D721Med (cell line): Measurements from ENCODE around the gene NINJ2.

Source experiments
- DNase-seq: peaks from one replicate; pipeline ENCODE4 v3.0.0; 2011; ENCODE audit warnings: low spot score; ENCODE audit not compliant: insufficient read length
- FAIRE-seq: peaks from 2 replicates; lab custom pipeline; 2011; peaks lifted over from hg19 to GRCh38; lab: Jason Lieb, UNC
- TF ChIP-seq, protein P1 (sequence below): IDR thresholded peaks from 2 replicates; pipeline ENCODE4 v1.5.1; 2012; ENCODE audit warnings: mild to moderate bottlenecking, control low read depth; ENCODE audit not compliant: insufficient read depth; ENCODE audit errors: missing control alignments

NINJ2 gene

DNA sequence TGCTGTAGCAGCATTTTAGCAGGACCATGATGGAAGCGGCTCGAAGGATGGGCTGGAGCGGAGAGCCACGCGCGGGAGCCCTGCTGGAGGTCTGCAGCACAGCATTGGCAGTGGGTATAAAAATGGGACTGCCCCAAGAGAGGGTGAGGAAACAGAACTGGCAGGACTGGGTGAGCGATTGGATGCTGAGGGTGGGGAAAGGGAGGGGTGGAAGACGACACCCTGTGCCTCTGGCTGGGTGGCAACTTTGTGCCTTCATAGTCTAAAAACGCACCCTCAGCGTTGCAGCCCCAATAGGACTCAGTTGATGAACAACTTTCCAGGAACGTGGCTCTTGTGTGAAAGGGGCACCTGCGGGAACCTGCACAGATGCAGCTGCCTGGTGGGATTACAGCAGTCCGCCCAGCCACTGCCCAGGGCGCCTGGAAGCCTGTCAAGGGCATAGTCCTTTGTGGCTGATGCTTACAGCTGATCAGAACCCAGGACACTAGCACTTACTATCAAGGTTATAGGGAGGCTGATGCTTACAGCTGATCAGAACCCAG is 73.0 kb downstream of the NINJ2 start:
- FAIRE-seq = no peak
- no peak for DNase-seq
- TF ChIP-seq, protein P1, sequence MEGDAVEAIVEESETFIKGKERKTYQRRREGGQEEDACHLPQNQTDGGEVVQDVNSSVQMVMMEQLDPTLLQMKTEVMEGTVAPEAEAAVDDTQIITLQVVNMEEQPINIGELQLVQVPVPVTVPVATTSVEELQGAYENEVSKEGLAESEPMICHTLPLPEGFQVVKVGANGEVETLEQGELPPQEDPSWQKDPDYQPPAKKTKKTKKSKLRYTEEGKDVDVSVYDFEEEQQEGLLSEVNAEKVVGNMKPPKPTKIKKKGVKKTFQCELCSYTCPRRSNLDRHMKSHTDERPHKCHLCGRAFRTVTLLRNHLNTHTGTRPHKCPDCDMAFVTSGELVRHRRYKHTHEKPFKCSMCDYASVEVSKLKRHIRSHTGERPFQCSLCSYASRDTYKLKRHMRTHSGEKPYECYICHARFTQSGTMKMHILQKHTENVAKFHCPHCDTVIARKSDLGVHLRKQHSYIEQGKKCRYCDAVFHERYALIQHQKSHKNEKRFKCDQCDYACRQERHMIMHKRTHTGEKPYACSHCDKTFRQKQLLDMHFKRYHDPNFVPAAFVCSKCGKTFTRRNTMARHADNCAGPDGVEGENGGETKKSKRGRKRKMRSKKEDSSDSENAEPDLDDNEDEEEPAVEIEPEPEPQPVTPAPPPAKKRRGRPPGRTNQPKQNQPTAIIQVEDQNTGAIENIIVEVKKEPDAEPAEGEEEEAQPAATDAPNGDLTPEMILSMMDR = no peak

DNA sequence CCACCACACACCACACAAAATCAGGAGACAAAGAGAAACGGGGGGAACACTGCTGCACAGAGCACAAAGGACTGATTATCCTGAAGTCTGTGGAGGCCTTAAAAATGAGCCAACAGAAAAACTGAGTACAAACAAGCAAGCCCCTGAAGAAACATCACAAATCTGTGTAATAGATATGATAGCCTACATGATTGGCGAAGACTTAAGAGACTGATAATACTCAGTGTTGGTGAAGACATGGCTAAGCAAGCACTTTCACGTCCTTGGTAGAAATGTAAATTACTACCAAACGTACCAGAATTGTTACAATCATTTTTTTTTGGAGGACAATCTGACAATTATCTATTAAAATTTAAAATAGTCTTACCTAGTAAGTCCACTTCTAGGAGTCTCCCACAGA is 74.6 kb downstream of the NINJ2 start:
- FAIRE-seq = no peak
- DNase-seq = no peak
- TF ChIP-seq, protein P1 = no peak

DNA sequence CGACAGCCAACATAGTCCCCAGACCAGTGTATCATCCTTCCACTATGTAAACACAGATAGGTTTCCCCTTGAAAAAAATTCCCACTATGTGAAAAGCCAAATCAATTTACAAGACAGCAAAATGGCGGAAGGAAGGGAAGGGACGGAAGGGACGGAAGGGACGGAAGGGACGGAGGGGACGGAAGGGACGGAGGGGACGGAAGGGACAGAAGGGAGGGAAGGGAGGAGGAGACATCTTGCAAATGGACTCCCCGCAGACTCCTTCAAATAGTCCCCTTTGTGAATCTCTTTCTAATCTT is 75.3 kb downstream of the NINJ2 start:
- FAIRE-seq = no peak
- no peak for DNase-seq
- TF ChIP-seq, protein P1 = no peak

DNA sequence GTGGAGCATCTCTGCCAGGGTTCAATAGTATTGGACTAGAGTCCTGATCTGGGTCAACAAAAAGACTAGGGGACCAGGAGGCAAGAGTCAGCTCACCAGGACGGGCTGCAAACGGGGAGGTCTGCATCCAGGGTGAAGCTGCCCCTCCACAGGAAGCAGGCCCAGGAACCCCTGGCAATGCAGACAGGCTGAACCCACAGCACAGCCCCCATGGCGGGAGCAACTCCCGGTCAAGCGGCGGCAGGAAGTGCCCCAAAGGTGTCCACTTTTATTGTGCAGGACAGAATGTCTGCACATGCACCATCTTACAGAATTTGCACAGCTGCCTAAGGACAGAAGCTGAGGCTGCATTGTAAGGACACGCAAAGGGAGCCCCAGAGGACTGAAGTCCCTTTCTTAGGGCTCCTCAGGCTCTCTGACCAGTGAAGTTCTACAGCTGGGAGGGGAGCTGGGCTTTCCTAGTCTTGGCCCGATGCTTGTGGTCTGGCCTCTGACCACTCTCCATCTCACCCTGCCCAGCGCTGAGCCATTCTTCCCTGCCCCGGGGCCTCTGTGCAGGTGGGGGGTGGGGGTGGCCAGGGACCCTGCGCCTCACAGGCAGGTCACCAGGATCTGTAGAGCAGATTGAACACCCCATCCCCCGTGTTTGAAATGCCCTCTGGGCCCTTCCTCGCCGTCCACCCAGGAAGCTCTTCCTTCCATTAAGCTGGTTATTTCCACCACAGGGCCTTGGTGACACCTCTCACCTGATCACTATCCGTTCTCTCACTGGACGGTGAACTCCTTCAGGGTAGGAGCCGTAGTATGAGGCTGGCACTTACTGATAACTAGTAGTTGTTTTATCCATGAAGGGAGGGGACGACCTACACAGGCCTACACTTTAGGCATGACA is 75.9 kb downstream of the NINJ2 start:
- TF ChIP-seq, protein P1 = no peak
- DNase-seq = no peak
- FAIRE-seq = no peak

DNA sequence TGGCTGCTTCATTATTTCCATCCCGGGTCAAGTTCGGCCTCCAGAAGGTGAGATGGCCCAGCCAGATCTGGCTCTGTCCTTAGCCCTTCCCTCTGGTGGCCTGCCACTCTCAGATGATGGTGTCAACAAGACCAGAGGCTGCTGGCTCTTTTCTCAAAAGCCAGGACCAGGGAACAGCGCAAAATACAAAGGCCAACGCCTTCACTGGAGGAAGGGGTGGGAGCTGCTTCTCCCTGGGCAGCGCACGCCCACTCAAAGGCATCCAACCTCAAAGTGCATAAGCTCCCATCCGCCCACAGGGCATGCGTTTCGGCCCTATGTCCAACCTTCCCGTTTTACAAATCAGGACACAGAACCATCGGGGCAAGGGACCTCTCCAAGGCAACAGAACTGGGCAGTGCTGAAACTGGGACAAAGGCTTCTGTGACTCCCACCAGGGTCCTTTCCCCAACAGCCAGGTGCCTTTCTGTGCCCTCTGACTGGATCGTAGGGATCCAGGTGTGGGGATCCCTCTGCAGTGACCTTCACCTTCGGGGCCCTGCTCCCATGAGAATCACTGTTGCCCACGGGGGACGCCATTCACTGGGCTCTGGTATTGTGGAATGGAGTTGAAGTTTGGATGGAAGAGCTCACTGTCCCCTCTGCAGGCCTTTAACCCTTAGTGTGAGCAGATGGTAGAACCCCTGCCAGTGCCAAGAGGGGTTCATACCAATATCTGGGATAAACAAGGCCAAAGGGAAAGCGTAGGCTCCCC is 76.8 kb downstream of the NINJ2 start:
- FAIRE-seq = no peak
- TF ChIP-seq, protein P1 = no peak
- no peak for DNase-seq

DNA sequence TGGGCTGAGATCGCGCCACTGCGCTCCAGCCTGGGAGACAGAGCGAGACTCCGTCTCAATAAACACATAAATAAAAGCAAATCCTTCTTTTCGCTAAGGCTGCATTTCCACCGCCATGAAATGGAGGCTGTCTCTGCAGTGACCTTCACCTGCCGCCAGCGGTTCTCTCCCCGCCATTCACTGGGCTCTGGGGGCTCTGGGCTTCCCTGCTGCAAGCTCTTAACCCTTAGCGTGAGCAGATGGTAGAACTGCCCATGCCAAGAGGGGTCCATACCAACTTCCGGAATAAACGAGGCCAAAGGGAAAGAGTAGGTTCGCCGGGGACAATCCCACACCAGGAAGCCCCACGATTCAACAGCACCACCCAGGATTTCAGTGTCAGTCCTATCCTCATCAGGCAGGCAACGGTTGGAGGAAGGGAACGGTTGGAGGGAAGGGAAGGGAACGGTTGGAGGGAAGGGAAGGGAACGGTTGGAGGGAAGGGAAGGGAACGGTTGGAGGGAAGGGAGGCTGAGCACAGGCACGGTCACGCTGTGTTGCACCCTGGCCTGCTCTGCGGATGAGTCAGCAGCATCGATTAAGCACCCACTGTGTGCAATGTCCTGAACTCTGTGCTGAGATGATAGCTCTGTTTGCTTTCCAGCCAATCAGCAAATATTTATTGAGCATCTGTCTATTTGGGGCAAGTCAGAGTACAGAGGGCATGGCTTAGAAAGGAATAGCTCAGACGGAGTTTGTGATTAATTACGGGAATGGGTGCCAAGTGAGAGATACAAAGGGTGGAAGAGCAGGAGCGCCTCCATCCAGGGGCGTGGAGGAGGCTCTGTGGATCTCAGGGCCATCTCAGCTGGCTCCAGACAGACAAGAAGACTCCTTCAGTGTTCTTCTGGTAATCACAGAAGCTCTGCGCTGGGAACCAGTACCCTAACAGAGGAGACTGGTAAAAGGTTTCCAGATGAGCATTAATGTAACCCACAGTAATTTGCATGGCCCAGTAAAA is 77.9 kb downstream of the NINJ2 start:
- TF ChIP-seq, protein P1 = no peak
- no peak for DNase-seq
- FAIRE-seq = no peak
